SU-DHL-6 (cell line): ENCODE results near the gene PC.

Source experiments
- EZH2phosphoT487 ChIP-seq: fragments of 200-600 bp; sonication (generic), shearing (Covaris generic); conservative IDR thresholded peaks from 2 replicates; pipeline ENCODE4 v1.6.1; 2018; ENCODE audit warnings: mild to moderate bottlenecking, antibody characterized with exemption, low read length, moderate library complexity, mixed read lengths
- TF ChIP-seq, protein P1 (sequence below): fragments of 200-600 bp; sonication (generic); IDR thresholded peaks from one replicate; pipeline ENCODE4 v1.5.1; 2017; ENCODE audit warnings: antibody characterized with exemption, mild to moderate bottlenecking, low read length, moderate library complexity; ENCODE audit not compliant: insufficient read depth, poor library complexity, severe bottlenecking

- TF ChIP-seq, protein P1, sequence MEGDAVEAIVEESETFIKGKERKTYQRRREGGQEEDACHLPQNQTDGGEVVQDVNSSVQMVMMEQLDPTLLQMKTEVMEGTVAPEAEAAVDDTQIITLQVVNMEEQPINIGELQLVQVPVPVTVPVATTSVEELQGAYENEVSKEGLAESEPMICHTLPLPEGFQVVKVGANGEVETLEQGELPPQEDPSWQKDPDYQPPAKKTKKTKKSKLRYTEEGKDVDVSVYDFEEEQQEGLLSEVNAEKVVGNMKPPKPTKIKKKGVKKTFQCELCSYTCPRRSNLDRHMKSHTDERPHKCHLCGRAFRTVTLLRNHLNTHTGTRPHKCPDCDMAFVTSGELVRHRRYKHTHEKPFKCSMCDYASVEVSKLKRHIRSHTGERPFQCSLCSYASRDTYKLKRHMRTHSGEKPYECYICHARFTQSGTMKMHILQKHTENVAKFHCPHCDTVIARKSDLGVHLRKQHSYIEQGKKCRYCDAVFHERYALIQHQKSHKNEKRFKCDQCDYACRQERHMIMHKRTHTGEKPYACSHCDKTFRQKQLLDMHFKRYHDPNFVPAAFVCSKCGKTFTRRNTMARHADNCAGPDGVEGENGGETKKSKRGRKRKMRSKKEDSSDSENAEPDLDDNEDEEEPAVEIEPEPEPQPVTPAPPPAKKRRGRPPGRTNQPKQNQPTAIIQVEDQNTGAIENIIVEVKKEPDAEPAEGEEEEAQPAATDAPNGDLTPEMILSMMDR: no peak
- no peak for TF ChIP-seq EZH2phosphoT487
Measured at GRCh38 chr11:66987924-66988637, 29.9 kb upstream of the PC start.
